Renal cortical epithelial cell (primary cell): Measurements from ENCODE around the gene TTC23L. TPM values are rescaled to one million over a fixed set of nuclear protein-coding genes. Genes with fewer than 3 reads are reported as not detected.

Source experiments
- DNase-seq: peaks from one replicate; pipeline ENCODE4 v3.0.0-alpha.2; 2011; ENCODE audit warnings: low read depth
- total RNA-seq: library from RNA; depleted of rRNA; stranded (reverse); fragments of >200 nt; gene quantifications from 2 replicates; pipeline ENCODE4 v1.2.3, GENCODE V29; 2014

The TTC23L gene
- total RNA-seq, 1 donor from 2014 or later: 0.65 TPM

- no peak for DNase-seq
These were observed 31.4 kb downstream of the TTC23L start for GRCh38 chr5:34870382-34870781.

GRCh38 chr5:34876275-34876674 is 37.3 kb downstream of the TTC23L start:
- no peak for DNase-seq

GRCh38 chr5:34881246-34881645 is 42.3 kb downstream of the TTC23L start:
- no peak for DNase-seq

- DNase-seq: peak; percentile 62
These were observed 47.6 kb downstream of the TTC23L start for GRCh38 chr5:34886392-34887119.

GRCh38 chr5:34889394-34889793 is 50.4 kb downstream of the TTC23L start:
- DNase-seq: no peak

- no peak for DNase-seq
These were observed 53.0 kb downstream of the TTC23L start for GRCh38 chr5:34891981-34892380.

GRCh38 chr5:34892414-34892813 is 53.5 kb downstream of the TTC23L start:
- no peak for DNase-seq

- DNase-seq: no peak
These were observed 55.8 kb downstream of the TTC23L start for GRCh38 chr5:34894716-34895115.

- DNase-seq: no peak
These were observed 56.9 kb downstream of the TTC23L start for GRCh38 chr5:34895641-34896419.

GRCh38 chr5:34897646-34898045 is 58.7 kb downstream of the TTC23L start:
- DNase-seq: no peak

- DNase-seq: peak; percentile 68
These were observed 59.4 kb downstream of the TTC23L start for GRCh38 chr5:34898258-34898895.

- peak; percentile 19 for DNase-seq
These were observed 60.1 kb downstream of the TTC23L start for GRCh38 chr5:34899066-34899465.

GRCh38 chr5:34900652-34901051 is 61.7 kb downstream of the TTC23L start:
- no peak for DNase-seq

GRCh38 chr5:34903260-34903659 is 64.3 kb downstream of the TTC23L start:
- DNase-seq: no peak

- peak; percentile 13 for DNase-seq
These were observed 66.6 kb downstream of the TTC23L start for GRCh38 chr5:34905564-34905963.

- no peak for DNase-seq
These were observed 74.1 kb downstream of the TTC23L start for GRCh38 chr5:34913072-34913471.

GRCh38 chr5:34914671-34915138 is 75.7 kb downstream of the TTC23L start:
- DNase-seq: no peak

- peak; percentile 92 for DNase-seq
These were observed 76.3 kb downstream of the TTC23L start, which contains the start of the genes BRIX1 and RAD1 for GRCh38 chr5:34915139-34915855. TSS of gene BRIX1 (plus strand) at chr5:34915711. CDS start at chr5:34915739, 28 bp downstream. TSS of gene RAD1 (minus strand) at chr5:34915504. CDS start at chr5:34914892, 612 bp downstream.

- no peak for DNase-seq
These were observed 76.9 kb downstream of the TTC23L start for GRCh38 chr5:34915856-34916192.

GRCh38 chr5:34916518-34916917 is 77.6 kb downstream of the TTC23L start:
- DNase-seq: no peak

GRCh38 chr5:34918025-34918424 is 79.1 kb downstream of the TTC23L start:
- DNase-seq: no peak

- no peak for DNase-seq
These were observed 80.1 kb downstream of the TTC23L start for GRCh38 chr5:34919077-34919476.
